ENCODE data around the gene ARHGAP24.
A peak's percentile ranks its signal among the peaks of the same experiment; 100 is the strongest.

- no peak for TF ChIP-seq ELK1 (IDR thresholded peaks at IDR 0.05; ENCODE audit: low read depth, low read length)
- no peak for TF ChIP-seq EP300 (IDR thresholded peaks at IDR 0.05; ENCODE audit: borderline replicate concordance in 1 of 2, control insufficient read depth in 1 of 2, low read depth in 2 of 2, low read length in 2 of 2)
- no peak for TF ChIP-seq PBX3 (IDR thresholded peaks at IDR 0.05; ENCODE audit: insufficient replicate concordance, low read depth, low read length)
- TF ChIP-seq CTCF (IDR thresholded peaks at IDR 0.05 in 2 of 3, conservative IDR thresholded peaks at IDR 0.05 in 1 of 3; ENCODE audit: control insufficient read depth in 2 of 3, extremely low read depth in 1 of 3, insufficient read depth in 1 of 3, low read depth in 3 of 3, low read length in 3 of 3), result peak; percentile 74 to 79 (median 75)
- TF ChIP-seq SRF (IDR thresholded peaks at IDR 0.05; ENCODE audit: low read depth in 2 of 2, low read length in 2 of 2), result no peak
- TF ChIP-seq NR2C2 (IDR thresholded peaks at IDR 0.05; ENCODE audit: borderline replicate concordance, control insufficient read depth, insufficient read length, low read depth), result no peak
Observed at GRCh38 chr4:85747882-85748491, 273.0 kb downstream of the ARHGAP24 start.
